Measurements from ENCODE around the gene ASCC2.
"Not testable (repeated sequence)": the region's sequence is repeated elsewhere in the genome, so short reads cannot be mapped to it uniquely, and the experiment has no call there.

The ASCC2 gene

GRCh38 chr22:29754658-29755395 is 83.2 kb downstream of the ASCC2 start:
- not testable (repeated sequence) for DNase-seq (ENCODE audit: low read depth in 3 of 3)

DNA sequence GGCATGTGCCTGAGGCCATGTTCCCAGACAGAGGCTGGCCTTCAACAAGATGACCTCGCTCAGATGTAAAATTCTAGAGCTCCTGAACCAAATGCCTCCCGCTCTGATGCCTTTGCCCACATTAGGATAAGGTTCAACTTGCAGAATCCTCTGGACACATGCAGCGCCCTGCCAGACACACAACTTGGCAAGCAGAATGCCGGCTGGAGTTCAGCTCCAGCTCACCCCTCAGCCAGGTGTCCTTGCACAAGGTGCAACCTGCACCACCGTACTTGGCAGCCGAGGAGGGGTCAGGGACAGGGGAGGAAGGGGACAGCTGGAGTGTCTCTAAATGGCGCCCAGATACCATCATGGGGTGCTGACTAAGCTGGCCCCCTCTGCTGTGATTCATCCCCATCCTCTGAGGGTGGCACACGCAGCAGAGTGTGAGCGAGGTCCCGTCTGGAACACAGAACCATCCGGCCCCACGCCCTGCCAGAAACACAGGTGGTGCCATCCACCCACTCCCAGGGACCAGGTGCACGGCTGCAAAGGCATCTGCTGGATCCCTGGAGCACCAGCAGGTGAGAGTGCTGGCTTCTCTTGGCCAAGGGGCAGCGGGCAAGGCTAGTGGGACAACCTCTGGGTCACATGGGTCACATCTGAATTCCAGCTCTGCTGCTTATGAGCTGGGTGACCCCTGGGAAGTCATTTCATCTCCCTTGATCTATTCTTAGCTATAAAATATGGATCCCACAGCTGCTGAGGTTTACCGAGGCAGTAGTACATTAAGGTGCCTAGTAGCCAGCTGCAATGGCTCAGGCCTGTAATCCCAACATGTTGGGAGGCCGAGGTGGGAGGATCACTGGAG is 84.0 kb downstream of the ASCC2 start:
- no peak for DNase-seq (ENCODE audit: low read depth in 3 of 3)

GRCh38 chr22:29751669-29752068 is 86.4 kb downstream of the ASCC2 start:
- no peak for DNase-seq (ENCODE audit: low read depth in 3 of 3)

DNA sequence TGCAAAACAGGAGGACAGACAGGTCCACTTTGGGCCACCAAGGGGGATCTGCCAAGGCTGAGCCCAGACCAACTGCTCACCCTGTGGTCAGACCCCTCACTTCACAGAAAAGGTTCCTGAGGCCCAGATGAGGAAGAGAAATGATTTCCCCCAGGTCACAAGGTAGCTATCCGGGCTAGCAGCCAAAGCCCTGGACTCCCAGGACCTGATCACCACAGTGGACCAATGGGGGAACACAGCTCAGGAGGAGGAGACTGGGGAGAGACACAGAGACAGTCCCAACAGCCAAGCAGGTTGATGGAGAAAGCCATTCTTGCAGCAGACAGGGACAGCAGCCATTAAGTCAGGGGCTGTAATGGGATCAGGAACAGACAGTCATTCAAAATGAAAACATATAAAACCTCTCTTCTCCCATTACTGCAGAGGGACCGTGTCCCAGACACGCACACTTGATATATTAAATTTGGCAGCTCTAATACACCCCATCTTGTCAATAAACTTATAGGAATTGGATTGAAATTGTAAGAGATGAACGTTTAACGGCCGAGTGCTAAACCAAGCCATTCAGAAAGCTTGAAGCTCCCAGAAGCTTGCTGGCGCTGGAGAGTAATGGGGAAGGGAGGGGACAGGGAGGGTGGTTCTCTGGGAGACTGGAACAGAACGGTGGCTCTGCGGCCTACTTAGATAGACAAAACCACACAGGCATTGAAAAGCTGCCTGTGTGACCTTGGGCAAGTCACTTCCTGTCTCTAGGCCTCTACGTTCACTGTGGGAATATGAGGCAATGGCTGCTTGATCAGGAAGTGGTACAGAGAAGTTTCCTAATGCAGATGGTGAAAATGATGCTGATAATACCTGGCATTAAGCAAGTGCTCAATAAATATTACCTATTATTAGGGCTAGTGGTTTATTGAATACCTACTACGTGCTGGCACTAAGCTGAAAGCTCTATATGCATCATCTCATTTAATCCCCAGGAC is 87.2 kb downstream of the ASCC2 start:
- no peak for DNase-seq (ENCODE audit: low read depth in 3 of 3)

- no peak for DNase-seq (ENCODE audit: low read depth in 3 of 3)
These were observed 88.0 kb downstream of the ASCC2 start for GRCh38 chr22:29750029-29750428.

GRCh38 chr22:29748248-29748893 is 89.7 kb downstream of the ASCC2 start:
- no peak for DNase-seq (ENCODE audit: low read depth in 3 of 3)

DNA sequence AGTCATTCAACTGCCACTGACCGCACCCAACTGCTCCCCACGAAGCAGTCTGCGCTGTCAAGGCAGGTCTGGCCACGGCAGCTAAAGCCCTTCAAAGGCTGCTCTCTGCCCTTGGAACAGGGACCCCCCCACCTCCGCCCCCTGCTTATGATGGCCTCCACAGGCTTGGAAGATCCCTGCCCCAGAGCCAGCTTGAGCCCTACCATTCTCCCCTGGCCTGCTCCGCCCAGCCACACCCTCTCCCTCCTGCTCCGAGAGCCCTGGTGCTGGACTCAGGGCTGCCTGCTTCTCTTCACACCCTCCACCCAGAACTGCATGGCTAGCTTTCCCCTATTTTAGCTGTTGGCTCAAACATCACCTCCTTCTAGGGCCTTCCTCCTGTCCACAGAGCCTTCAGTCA is 90.2 kb downstream of the ASCC2 start:
- DNase-seq (ENCODE audit: low read depth in 3 of 3), result no peak

DNA sequence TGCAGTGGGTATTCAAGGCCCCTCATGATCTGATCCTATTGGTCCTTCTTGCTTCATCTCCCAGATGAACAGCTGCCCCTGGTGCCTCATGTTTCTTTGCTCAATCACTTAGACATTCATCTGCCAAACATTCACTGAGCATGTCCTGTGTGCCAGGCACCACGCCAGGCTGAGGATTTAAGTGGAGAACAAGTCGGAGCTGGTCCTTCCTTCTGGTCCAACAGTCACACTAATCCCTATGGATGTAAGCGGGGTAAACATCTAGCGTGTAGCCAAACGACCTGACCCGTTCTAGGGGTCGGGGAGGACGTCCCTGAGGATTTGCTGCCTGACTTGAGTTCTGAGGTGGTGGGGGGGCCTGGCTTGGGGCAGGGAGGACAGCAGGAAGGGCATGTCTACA is 93.2 kb downstream of the ASCC2 start:
- no peak for DNase-seq (ENCODE audit: low read depth in 3 of 3)

DNA sequence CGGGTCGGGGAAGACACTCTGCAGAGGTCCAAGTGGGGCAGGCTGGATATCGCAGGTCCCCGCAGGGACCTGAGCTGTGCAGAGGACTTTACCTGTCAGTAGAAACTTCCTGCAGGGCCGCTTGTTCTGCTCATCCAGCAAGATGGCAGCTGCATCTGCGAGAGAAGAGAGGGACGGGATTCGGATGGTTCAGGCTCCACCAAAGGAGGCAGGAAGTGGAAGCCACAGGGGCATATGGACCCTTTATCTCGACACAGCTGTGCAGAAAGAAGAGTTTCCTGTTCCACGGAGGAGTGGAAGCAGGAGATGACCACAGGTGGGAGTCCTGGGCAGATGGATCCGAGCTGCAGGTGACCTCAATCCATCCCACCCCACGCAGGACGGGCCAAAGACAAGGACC is 95.7 kb downstream of the ASCC2 start:
- DNase-seq (ENCODE audit: low read depth in 3 of 3), result no peak

GRCh38 chr22:29741926-29742325 is 96.1 kb downstream of the ASCC2 start:
- no peak for DNase-seq (ENCODE audit: low read depth in 3 of 3)

DNA sequence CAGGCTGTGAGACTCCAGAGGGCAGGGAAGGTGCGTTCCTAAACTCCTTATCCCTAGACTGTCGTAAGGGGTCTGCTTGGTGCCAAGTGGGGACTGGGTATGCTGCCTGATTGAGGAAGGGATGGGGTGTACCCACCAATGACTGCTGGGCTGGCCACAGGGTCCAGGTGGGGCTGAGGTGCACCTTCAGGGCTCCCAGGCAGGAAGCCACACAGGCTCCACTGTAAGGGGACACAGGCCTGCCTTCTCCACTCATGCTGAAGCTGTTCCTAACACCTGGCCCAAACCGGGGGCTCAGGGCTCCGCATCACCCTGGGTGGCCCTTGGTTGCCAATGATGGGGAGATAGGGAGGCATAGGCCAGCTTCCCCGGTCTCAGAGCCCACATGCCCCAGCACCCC is 97.9 kb downstream of the ASCC2 start:
- no peak for DNase-seq (ENCODE audit: low read depth in 3 of 3)

DNA sequence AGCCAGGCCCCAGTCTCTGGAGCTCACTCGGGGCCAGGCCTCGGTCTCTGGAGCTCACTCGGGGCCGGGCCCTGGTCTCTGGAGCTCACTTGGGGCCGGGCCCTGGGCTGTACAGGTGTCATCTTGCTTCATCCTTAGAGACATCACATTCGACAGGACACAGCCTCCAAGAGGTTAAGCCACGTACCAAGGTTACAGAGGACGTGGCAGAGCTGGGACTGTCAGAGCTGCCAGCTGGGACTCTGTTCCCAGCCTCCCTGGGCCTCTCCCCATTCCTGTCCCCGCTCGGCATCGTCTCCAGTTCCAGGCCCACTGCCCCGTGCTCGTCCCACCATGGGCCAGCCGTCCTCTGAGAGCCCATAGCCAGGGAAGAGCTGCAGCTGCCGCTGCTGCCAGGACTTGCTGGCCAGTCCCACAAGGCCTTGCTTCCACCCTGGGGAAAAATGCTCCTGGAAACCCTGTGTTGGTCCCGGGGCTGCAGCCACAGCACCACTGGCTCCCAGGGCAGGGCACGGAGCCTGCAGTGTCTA is 98.7 kb downstream of the ASCC2 start:
- no peak for DNase-seq (ENCODE audit: low read depth in 3 of 3)

Measured in stimulated activated CD4-positive, alpha-beta T cell treated with anti-CD3 and anti-CD28 coated beads, TNF-alpha, amount 100 ng/mL, for 48 hours (primary cell).